ENCODE results near the gene GPR55. TPM values are rescaled to one million over a fixed set of nuclear protein-coding genes. Genes with fewer than 3 reads are reported as not detected.

The GPR55 gene
- total and polyA plus RNA-seq, 4 experiments from 2014 or later = 2.4 to 8.3 (median 8.1) TPM; not detected in 1

- Histone ChIP-seq H3K27me3 (ENCODE audit: insufficient read depth, low read length) (no peaks in the 10 kb centered on the region), H3K27ac (ENCODE audit: low read depth, low read length) (no peak overlapping the region), H3K4me3 (ENCODE audit: low read length in 2 of 2) (no peak overlapping the region), H3K4me1 (ENCODE audit: insufficient read depth, low read length) (no peaks in the 10 kb centered on the region), H3K9me3 (ENCODE audit: control insufficient read depth in 1 of 2, low read length in 2 of 2) (no peaks in the 10 kb centered on the region), H3K36me3 (ENCODE audit: insufficient read depth, low read length) (no peaks in the 10 kb centered on the region)
- ChIA-PET POLR2A (ENCODE audit: partially characterized antibody) (no interaction called here), CTCF (ENCODE audit: partially characterized antibody) (interaction anchor here (0.6 to 1.0 kb wide), 3 partner anchors 23 to 81 kb away, joined by 3 to 4 read pairs (median 3); no protein-coding TSS in a partner anchor)
- H3K27me3 Mint-ChIP-seq = peaks cover 0 to 5% of the 10 kb centered on the region in 2 donors
- intact Hi-C loops (cut with micrococcal nuclease) = no loop called here
- no peaks in the 10 kb centered on the region for H3K36me3 Mint-ChIP-seq
- peak overlapping the region in 1 of 8 donors; percentile 20 for H3K4me3 Mint-ChIP-seq
- DNase-seq = no peak
- H3K9me3 Mint-ChIP-seq = no peaks in the 10 kb centered on the region
- no peak overlapping the region for H3K27ac Mint-ChIP-seq
- H3K4me1 Mint-ChIP-seq = peaks cover 10 to 17% (median 13%) of the 10 kb centered on the region in 4 donors
Measured at GRCh38 chr2:230929381-230930148, 4.5 kb upstream of the GPR55 start.

GRCh38 chr2:230928701-230929380 lies 3.8 kb upstream of the GPR55 start:
- Mint-ChIP-seq H3K36me3 (no peaks in the 10 kb centered on the region), H3K4me1 (peaks cover 16 to 24% (median 20%) of the 10 kb centered on the region in 4 donors), H3K4me3 (no peak overlapping the region), H3K27ac (no peak overlapping the region), H3K27me3 (peaks cover under 1 to 6% of the 10 kb centered on the region in 2 donors), H3K9me3 (no peaks in the 10 kb centered on the region)
- intact Hi-C loops (cut with micrococcal nuclease) = no loop called here
- H3K27me3 ChIP-seq (ENCODE audit: insufficient read depth, low read length) = no peaks in the 10 kb centered on the region
- no peak overlapping the region for H3K27ac ChIP-seq (ENCODE audit: low read depth, low read length)
- no peak overlapping the region for H3K4me3 ChIP-seq (ENCODE audit: low read length in 2 of 2)
- no peaks in the 10 kb centered on the region for H3K36me3 ChIP-seq (ENCODE audit: insufficient read depth, low read length)
- no peaks in the 10 kb centered on the region for H3K9me3 ChIP-seq (ENCODE audit: control insufficient read depth in 1 of 2, low read length in 2 of 2)
- H3K4me1 ChIP-seq (ENCODE audit: insufficient read depth, low read length) = peaks cover 7% of the 10 kb centered on the region
- ChIA-PET POLR2A (ENCODE audit: partially characterized antibody) (no interaction called here), CTCF (ENCODE audit: partially characterized antibody) (no interaction called here)
- no peak for DNase-seq

DNA sequence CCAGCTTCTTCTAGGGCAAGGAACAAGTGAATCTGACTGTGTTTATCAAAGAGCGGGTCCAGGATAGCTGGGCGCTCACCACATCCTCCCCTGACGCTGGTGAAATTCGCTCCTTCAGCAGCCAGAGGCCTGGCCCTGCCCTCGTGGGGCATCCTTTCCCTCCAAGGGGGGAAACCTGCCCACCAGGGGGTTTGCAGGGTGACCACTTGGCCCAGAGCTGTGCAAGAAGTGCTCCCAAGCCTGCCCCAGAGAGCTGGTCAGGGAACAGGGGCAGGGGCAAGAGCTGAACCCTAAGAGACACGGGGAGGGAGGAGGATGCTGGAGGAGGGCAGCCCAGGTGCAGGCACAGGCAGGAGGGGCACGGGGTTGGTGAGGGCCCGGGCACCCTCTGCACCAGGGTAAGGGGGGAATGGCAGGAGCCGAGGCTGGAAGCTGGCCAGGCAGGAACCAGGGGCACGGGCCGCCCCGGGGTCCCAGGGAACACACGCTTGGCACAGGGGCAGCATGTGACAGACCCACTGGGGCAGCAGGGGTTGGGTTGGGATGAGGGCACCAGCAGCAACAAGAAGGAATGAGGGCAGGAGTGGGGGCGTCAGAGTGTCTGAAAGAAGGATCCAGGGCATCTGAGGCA lies 2.8 kb upstream of the GPR55 start:
- ChIA-PET CTCF (ENCODE audit: partially characterized antibody) (interaction anchor here (1.1 to 5.3 kb wide), 3 partner anchors 31 to 79 kb away, joined by 3 to 67 read pairs (median 6); no protein-coding TSS in a partner anchor), POLR2A (ENCODE audit: partially characterized antibody) (interaction anchor here (1.0 to 1.2 kb wide), 2 partner anchors 11 to 53 kb away, joined by 3 read pairs; no protein-coding TSS in a partner anchor)
- H3K4me1 Mint-ChIP-seq = peaks cover 20 to 34% (median 25%) of the 10 kb centered on the region in 4 donors
- H3K36me3 Mint-ChIP-seq = no peaks in the 10 kb centered on the region
- Histone ChIP-seq H3K27me3 (ENCODE audit: insufficient read depth, low read length) (no peaks in the 10 kb centered on the region), H3K36me3 (ENCODE audit: insufficient read depth, low read length) (no peaks in the 10 kb centered on the region), H3K9me3 (ENCODE audit: control insufficient read depth in 1 of 2, low read length in 2 of 2) (no peaks in the 10 kb centered on the region), H3K4me1 (ENCODE audit: insufficient read depth, low read length) (peaks cover 16% of the 10 kb centered on the region), H3K4me3 (ENCODE audit: low read length in 2 of 2) (no peak overlapping the region), H3K27ac (ENCODE audit: low read depth, low read length) (no peak overlapping the region)
- intact Hi-C loops (cut with micrococcal nuclease) = no loop called here
- H3K9me3 Mint-ChIP-seq = no peaks in the 10 kb centered on the region
- DNase-seq = no peak
- H3K27ac Mint-ChIP-seq = peak overlapping the region in 2 of 7 donors; percentile 3 to 70
- peaks cover 2 to 6% of the 10 kb centered on the region in 2 donors for H3K27me3 Mint-ChIP-seq
- peak overlapping the region in 1 of 8 donors; percentile 1 for H3K4me3 Mint-ChIP-seq

DNA sequence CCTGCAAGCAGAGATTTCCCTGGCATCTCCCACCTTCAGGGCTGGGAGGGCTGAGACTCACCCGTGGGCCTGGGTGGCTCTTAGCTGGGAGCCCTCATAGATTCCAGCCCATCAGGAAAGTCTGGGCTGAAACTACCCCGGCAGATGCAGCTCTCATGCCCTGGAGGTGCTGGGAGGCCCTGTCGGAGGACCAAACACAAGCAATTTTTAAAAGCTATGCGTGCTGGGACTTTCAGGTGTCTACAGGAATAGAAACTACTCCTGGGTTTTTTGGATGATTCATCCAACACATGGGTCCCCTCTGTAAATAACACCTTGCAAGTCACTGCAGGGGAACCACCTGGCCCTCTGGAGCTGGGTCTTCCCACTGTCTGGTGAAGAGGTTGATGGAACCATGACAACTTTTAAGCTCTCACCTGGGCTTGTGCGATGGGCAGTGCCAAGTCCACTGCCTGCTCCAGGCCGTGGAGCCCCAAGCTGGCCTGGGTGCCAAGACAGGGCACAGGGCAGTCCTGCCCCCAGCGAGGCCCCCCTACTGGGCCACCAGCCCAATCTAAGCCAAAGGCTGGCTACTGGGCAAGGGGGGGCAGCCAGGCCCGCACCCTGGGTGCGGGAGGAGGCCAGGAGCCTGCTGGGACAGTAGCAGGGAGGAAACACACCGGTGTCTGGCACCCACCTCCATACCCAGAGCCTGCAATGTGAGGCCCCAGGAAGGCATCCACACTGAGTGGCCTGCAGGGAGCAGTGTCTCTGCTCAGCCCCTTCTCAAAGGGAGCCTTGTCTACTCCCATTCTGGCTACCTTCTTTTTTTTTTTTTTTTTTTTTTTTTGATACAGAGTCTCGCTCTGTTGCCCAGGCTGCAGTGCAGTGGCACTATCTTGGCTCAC lies 1.1 kb upstream of the GPR55 start:
- Mint-ChIP-seq H3K4me3 (peak overlapping the region in 2 of 8 donors; percentile 24 to 96), H3K27ac (peak overlapping the region in 3 of 7 donors; percentile 13 to 87 (median 52)), H3K9me3 (no peaks in the 10 kb centered on the region), H3K27me3 (peaks cover 2% of the 10 kb centered on the region in 2 donors), H3K36me3 (no peaks in the 10 kb centered on the region), H3K4me1 (peaks cover 19 to 40% (median 27%) of the 10 kb centered on the region in 4 donors)
- no peak for DNase-seq
- peaks cover 21% of the 10 kb centered on the region for H3K4me1 ChIP-seq (ENCODE audit: insufficient read depth, low read length)
- no peak overlapping the region for H3K4me3 ChIP-seq (ENCODE audit: low read length in 2 of 2)
- ChIA-PET CTCF (ENCODE audit: partially characterized antibody) (interaction anchor here (0.7 to 5.3 kb wide), 6 partner anchors 25 to 78 kb away, joined by 3 to 67 read pairs (median 16); no protein-coding TSS in a partner anchor), POLR2A (ENCODE audit: partially characterized antibody) (interaction anchor here (0.6 to 2.6 kb wide), 9 partner anchors 15 to 153 kb away, joined by 3 to 14 read pairs (median 3); no protein-coding TSS in a partner anchor)
- H3K27ac ChIP-seq (ENCODE audit: low read depth, low read length) = peak overlapping the region; percentile 40
- H3K36me3 ChIP-seq (ENCODE audit: insufficient read depth, low read length) = no peaks in the 10 kb centered on the region
- intact Hi-C loops (cut with micrococcal nuclease) = no loop called here
- H3K27me3 ChIP-seq (ENCODE audit: insufficient read depth, low read length) = no peaks in the 10 kb centered on the region
- no peaks in the 10 kb centered on the region for H3K9me3 ChIP-seq (ENCODE audit: control insufficient read depth in 1 of 2, low read length in 2 of 2)

GRCh38 chr2:230925443-230925878 lies 419 bp upstream of the GPR55 start:
- Histone ChIP-seq H3K9me3 (ENCODE audit: control insufficient read depth in 1 of 2, low read length in 2 of 2) (no peaks in the 10 kb centered on the region), H3K36me3 (ENCODE audit: insufficient read depth, low read length) (no peaks in the 10 kb centered on the region), H3K4me1 (ENCODE audit: insufficient read depth, low read length) (peaks cover 24% of the 10 kb centered on the region), H3K4me3 (ENCODE audit: low read length in 2 of 2) (peak overlapping the region in 1 of 2 donors; percentile 52), H3K27ac (ENCODE audit: low read depth, low read length) (peak overlapping the region; percentile 40), H3K27me3 (ENCODE audit: insufficient read depth, low read length) (no peaks in the 10 kb centered on the region)
- intact Hi-C loops (cut with micrococcal nuclease) = no loop called here
- peak in 1 of 5 donors; percentile 7 for DNase-seq
- Mint-ChIP-seq H3K4me3 (peak overlapping the region; percentile 86 to 96 (median 92)), H3K4me1 (peaks cover 21 to 47% (median 28%) of the 10 kb centered on the region in 4 donors), H3K27ac (peak overlapping the region; percentile 77 to 91 (median 84)), H3K36me3 (no peaks in the 10 kb centered on the region), H3K9me3 (no peaks in the 10 kb centered on the region), H3K27me3 (peaks cover 2% of the 10 kb centered on the region in 2 donors)
- CTCF ChIA-PET (ENCODE audit: partially characterized antibody) = interaction anchor here (1.3 to 5.3 kb wide), 6 partner anchors 24 to 61 kb away, joined by 3 to 67 read pairs (median 16); no protein-coding TSS in a partner anchor
- POLR2A ChIA-PET (ENCODE audit: partially characterized antibody) = interaction anchor here (0.7 to 2.8 kb wide), 8 partner anchors 16 to 64 kb away, joined by 3 to 14 read pairs (median 4); no protein-coding TSS in a partner anchor

GRCh38 chr2:230924092-230924469 lies 961 bp downstream of the GPR55 start:
- H3K27me3 ChIP-seq (ENCODE audit: insufficient read depth, low read length) = no peaks in the 10 kb centered on the region
- CTCF ChIA-PET (ENCODE audit: partially characterized antibody) = interaction anchor here (1.0 to 5.3 kb wide), 17 partner anchors 8 to 129 kb away, joined by 3 to 67 read pairs (median 5); no protein-coding TSS in a partner anchor
- peak overlapping the region; percentile 40 for H3K27ac ChIP-seq (ENCODE audit: low read depth, low read length)
- DNase-seq = no peak
- Mint-ChIP-seq H3K4me3 (peak overlapping the region; percentile 86 to 96 (median 92)), H3K9me3 (no peaks in the 10 kb centered on the region), H3K27me3 (peaks cover 2% of the 10 kb centered on the region in 2 donors), H3K27ac (peak overlapping the region; percentile 77 to 91 (median 84)), H3K4me1 (peaks cover 26 to 53% (median 32%) of the 10 kb centered on the region in 4 donors), H3K36me3 (no peaks in the 10 kb centered on the region)
- no peaks in the 10 kb centered on the region for H3K36me3 ChIP-seq (ENCODE audit: insufficient read depth, low read length)
- H3K9me3 ChIP-seq (ENCODE audit: control insufficient read depth in 1 of 2, low read length in 2 of 2) = no peaks in the 10 kb centered on the region
- intact Hi-C loops (cut with micrococcal nuclease) = loop anchor here (1.0 kb wide), 4 partner anchors 19 to 76 kb away; no protein-coding TSS in a partner anchor
- H3K4me1 ChIP-seq (ENCODE audit: insufficient read depth, low read length) = peaks cover 24% of the 10 kb centered on the region
- H3K4me3 ChIP-seq (ENCODE audit: low read length in 2 of 2) = peak overlapping the region in 1 of 2 donors; percentile 52
- POLR2A ChIA-PET (ENCODE audit: partially characterized antibody) = interaction anchor here (0.6 to 2.8 kb wide), 7 partner anchors 11 to 63 kb away, joined by 3 to 14 read pairs (median 3); partner anchors contain the start of gene ITM2C

All from CD4-positive, alpha-beta memory T cell (primary cell).